ENCODE results near the gene CYRIA. TPM values are rescaled to one million over a fixed set of nuclear protein-coding genes. Genes with fewer than 3 reads are reported as not detected.

Gene CYRIA
- total and polyA plus RNA-seq, 7 donors = 0.92 to 15.3 (median 9.0) TPM

- no peaks in the 10 kb centered on the region for H3K36me3 ChIP-seq
- no peak overlapping the region for H3K27ac ChIP-seq
- intact Hi-C loops (cut with DNase I) = no loop called here
- H3K9me3 ChIP-seq = no peaks in the 10 kb centered on the region
- WGBS, 2 donors = 47 to 66% methylated on average over 11 of the region's 11 CpGs
- no peaks in the 10 kb centered on the region for H3K4me1 ChIP-seq
- H3K4me3 ChIP-seq = no peak overlapping the region
- H3K27me3 ChIP-seq = no peaks in the 10 kb centered on the region
- TF ChIP-seq EP300 (IDR thresholded peaks at IDR 0.05) = no peak
- TF ChIP-seq POLR2AphosphoS5 (IDR thresholded peaks at IDR 0.05) = no peak
- no peak for TF ChIP-seq CTCF (IDR thresholded peaks at IDR 0.05)
- no peak for TF ChIP-seq POLR2A (IDR thresholded peaks at IDR 0.05)
- DNase-seq = no peak
Measured at GRCh38 chr2:16700551-16701259, 35.1 kb upstream of the CYRIA start.

GRCh38 chr2:16693854-16694253, 28.2 kb upstream of the CYRIA start:
- H3K27ac ChIP-seq = no peak overlapping the region
- DNase-seq = no peak
- no peaks in the 10 kb centered on the region for H3K4me1 ChIP-seq
- TF ChIP-seq EP300 (IDR thresholded peaks at IDR 0.05) = no peak
- no peak for TF ChIP-seq POLR2AphosphoS5 (IDR thresholded peaks at IDR 0.05)
- TF ChIP-seq POLR2A (IDR thresholded peaks at IDR 0.05) = no peak
- no peak for TF ChIP-seq CTCF (IDR thresholded peaks at IDR 0.05)
- H3K4me3 ChIP-seq = no peak overlapping the region
- 73 to 88% methylated on average over 4 of the region's 4 CpGs for WGBS, 2 donors
- intact Hi-C loops (cut with DNase I) = no loop called here
- H3K9me3 ChIP-seq = no peaks in the 10 kb centered on the region
- no peaks in the 10 kb centered on the region for H3K27me3 ChIP-seq
- H3K36me3 ChIP-seq = no peaks in the 10 kb centered on the region

GRCh38 chr2:16691261-16691660, 25.6 kb upstream of the CYRIA start:
- WGBS, 2 donors = 70 to 79% methylated on average over 7 of the region's 7 CpGs
- no peak for DNase-seq
- intact Hi-C loops (cut with DNase I) = no loop called here

GRCh38 chr2:16687955-16688354, 22.3 kb upstream of the CYRIA start:
- Histone ChIP-seq H3K4me1 (no peaks in the 10 kb centered on the region), H3K27ac (no peak overlapping the region), H3K9me3 (no peaks in the 10 kb centered on the region), H3K4me3 (no peak overlapping the region), H3K27me3 (no peaks in the 10 kb centered on the region), H3K36me3 (no peaks in the 10 kb centered on the region)
- TF ChIP-seq CTCF (IDR thresholded peaks at IDR 0.05) (no peak), POLR2AphosphoS5 (IDR thresholded peaks at IDR 0.05) (no peak), POLR2A (IDR thresholded peaks at IDR 0.05) (no peak), EP300 (IDR thresholded peaks at IDR 0.05) (no peak)
- WGBS, 2 donors = 78 to 89% methylated on average over 4 of the region's 4 CpGs
- no peak for DNase-seq
- intact Hi-C loops (cut with DNase I) = no loop called here

More at GRCh38 chr2:16691261-16691660, 25.6 kb upstream of the CYRIA start:
- Histone ChIP-seq H3K9me3 (no peaks in the 10 kb centered on the region), H3K27me3 (no peaks in the 10 kb centered on the region), H3K36me3 (no peaks in the 10 kb centered on the region), H3K27ac (no peak overlapping the region), H3K4me3 (no peak overlapping the region), H3K4me1 (no peaks in the 10 kb centered on the region)
- TF ChIP-seq CTCF (IDR thresholded peaks at IDR 0.05) = no peak
- TF ChIP-seq POLR2A (IDR thresholded peaks at IDR 0.05) = no peak
- no peak for TF ChIP-seq EP300 (IDR thresholded peaks at IDR 0.05)

- Histone ChIP-seq H3K4me3 (no peak overlapping the region), H3K27ac (no peak overlapping the region), H3K36me3 (no peaks in the 10 kb centered on the region), H3K27me3 (no peaks in the 10 kb centered on the region), H3K9me3 (no peaks in the 10 kb centered on the region), H3K4me1 (no peaks in the 10 kb centered on the region)
- 59 to 69% methylated on average over 1 of the region's 1 CpG for WGBS, 2 donors
- intact Hi-C loops (cut with DNase I) = no loop called here
- TF ChIP-seq POLR2AphosphoS5 (IDR thresholded peaks at IDR 0.05) = no peak
- TF ChIP-seq EP300 (IDR thresholded peaks at IDR 0.05) = no peak
- DNase-seq = no peak
Measured at GRCh38 chr2:16687222-16687621, 21.6 kb upstream of the CYRIA start.
